Measurements from ENCODE around the gene TMEM69.

- TF ChIP-seq CTCF (IDR thresholded peaks at IDR 0.05) = no peak
- no peak for TF ChIP-seq ZFX (IDR thresholded peaks at IDR 0.05; ENCODE audit: borderline replicate concordance)
These were observed 2.0 kb upstream of the TMEM69 start for GRCh38 chr1:45686015-45686287.
